C1 segment of cervical spinal cord (tissue), 14 donors: ENCODE data around the gene ADPRH.
A peak's percentile ranks its signal among the peaks of the same experiment; 100 is the strongest.
"Not testable (repeated sequence)": the region's sequence is repeated elsewhere in the genome, so short reads cannot be mapped to it uniquely, and the experiment has no call there.

Source experiments
- DNase-seq, 14 donors: peaks; one replicate each; lab custom pipeline; 2025; lab: John Stamatoyannopoulos, UW

Gene ADPRH

GRCh38 chr3:119579366-119580066, at the start of gene ADPRH:
Gene ADPRH (plus strand): TSS chr3:119579492. CDS start chr3:119582170, 2,678 bp downstream.
- DNase-seq: peak in 11 of 14 donors; percentile 20 to 72 (median 47)

- DNase-seq: no peak
Observed at GRCh38 chr3:119529883-119530282, 49.4 kb upstream of the ADPRH start.

- DNase-seq: no peak
Observed at GRCh38 chr3:119530456-119530855, 48.8 kb upstream of the ADPRH start.

- DNase-seq: no peak
Observed at GRCh38 chr3:119531151-119531550, 48.1 kb upstream of the ADPRH start.

- DNase-seq: no peak
Observed at GRCh38 chr3:119534296-119534695, 45.0 kb upstream of the ADPRH start.

- no peak for DNase-seq
Observed at GRCh38 chr3:119536757-119537156, 42.5 kb upstream of the ADPRH start.

- DNase-seq: no peak
Observed at GRCh38 chr3:119538772-119539171, 40.5 kb upstream of the ADPRH start.

GRCh38 chr3:119541547-119541946, 37.7 kb upstream of the ADPRH start:
- DNase-seq: no peak

GRCh38 chr3:119542168-119542767, 37.0 kb upstream of the ADPRH start:
- no peak for DNase-seq

- no peak for DNase-seq
Observed at GRCh38 chr3:119543147-119543546, 36.1 kb upstream of the ADPRH start.

- DNase-seq: no peak
Observed at GRCh38 chr3:119547227-119547626, 32.1 kb upstream of the ADPRH start.

- no peak for DNase-seq
Observed at GRCh38 chr3:119548341-119548740, 31.0 kb upstream of the ADPRH start.

- DNase-seq: no peak
Observed at GRCh38 chr3:119550192-119550910, 28.9 kb upstream of the ADPRH start.

GRCh38 chr3:119551598-119551997, 27.7 kb upstream of the ADPRH start:
- DNase-seq: no peak

GRCh38 chr3:119552928-119553327, 26.4 kb upstream of the ADPRH start:
- DNase-seq: not testable (repeated sequence)

GRCh38 chr3:119553823-119554415, 25.4 kb upstream of the ADPRH start:
- no peak for DNase-seq

GRCh38 chr3:119555309-119555735, 24.0 kb upstream of the ADPRH start:
- peak in 2 of 14 donors; percentile 0 to 17 for DNase-seq

- no peak for DNase-seq
Observed at GRCh38 chr3:119555929-119556328, 23.4 kb upstream of the ADPRH start.

- DNase-seq: no peak
Observed at GRCh38 chr3:119557192-119557876, 22.0 kb upstream of the ADPRH start.

GRCh38 chr3:119557877-119558269, 21.4 kb upstream of the ADPRH start:
- DNase-seq: no peak

GRCh38 chr3:119558626-119559317, 20.5 kb upstream of the ADPRH start:
- no peak for DNase-seq
